ENCODE data around the gene GPBP1.

Gene GPBP1

GRCh38 chr5:57202811-57203210 lies 29.0 kb downstream of the GPBP1 start:
- Histone ChIP-seq H3K9me2 (replicated peaks; ENCODE audit: insufficient read depth, low read length) (no peaks in the 10 kb centered on the region), H3F3A (ENCODE audit: insufficient read depth, low read length) (peaks cover 12% of the 10 kb centered on the region; the same call in 1 of the 2 replicates), H3K9me3 (replicated peaks; ENCODE audit: insufficient read depth, low read length) (no peaks in the 10 kb centered on the region), H3K27ac (ENCODE audit: low read length) (no peak overlapping the region), H3K9ac (ENCODE audit: low read length) (no peak overlapping the region), H3K36me3 (replicated peaks; ENCODE audit: insufficient read depth, low read length) (no peaks in the 10 kb centered on the region; the same call in 1 of the 2 replicates), H2AFZ (ENCODE audit: low read length) (no peak overlapping the region), H3K79me2 (ENCODE audit: low read length) (peaks cover 99% of the 10 kb centered on the region), H3K4me3 (ENCODE audit: low read length) (no peak overlapping the region), H3K4me2 (ENCODE audit: low read depth, low read length) (no peak overlapping the region), H4K20me1 (ENCODE audit: insufficient read depth, low read length) (peaks cover 53% of the 10 kb centered on the region), H3K27me3 (replicated peaks; ENCODE audit: insufficient read depth, low read length) (no peaks in the 10 kb centered on the region), H3K4me1 (ENCODE audit: low read length) (peaks cover 6% of the 10 kb centered on the region)
- TF ChIP-seq CTCF (IDR thresholded peaks at IDR 0.05; ENCODE audit: low read length) (no peak), EZH2 (optimal IDR thresholded peaks at IDR 0.05; ENCODE audit: low read depth, low read length) (no peak), EZH2phosphoT487 (IDR thresholded peaks at IDR 0.05; ENCODE audit: low read length) (no peak)
- no peak for DNase-seq

DNA sequence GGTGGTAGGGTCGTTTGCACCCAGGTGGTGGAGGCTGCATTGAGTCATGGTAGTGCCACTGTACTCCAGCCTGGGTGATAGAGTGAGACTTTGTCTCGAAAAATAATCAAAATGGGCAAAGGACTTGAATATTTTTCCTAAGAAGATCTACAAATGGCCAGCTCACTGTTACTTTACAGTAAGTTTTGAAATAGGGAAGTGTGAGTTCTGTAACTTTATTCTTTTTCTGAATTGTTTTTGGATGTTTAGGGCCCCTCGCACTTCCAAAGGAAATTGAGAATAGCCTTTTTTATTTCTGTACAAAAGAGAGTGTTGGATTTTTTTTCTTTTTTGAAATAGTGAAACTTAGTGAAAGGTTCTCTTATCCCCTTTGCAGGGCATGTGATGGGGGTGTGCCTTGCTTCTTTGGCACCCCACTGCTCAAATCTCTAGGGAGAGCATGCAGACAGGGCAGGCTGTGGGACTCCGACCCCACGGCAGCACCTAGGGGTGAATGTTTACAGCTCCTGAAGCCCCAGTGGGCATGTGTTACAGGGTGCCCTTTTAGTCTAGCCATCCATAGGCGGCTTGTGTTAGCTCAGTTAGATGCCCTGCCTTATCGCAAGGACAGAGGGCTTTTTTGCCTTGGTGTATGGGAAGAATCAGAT lies 33.3 kb downstream of the GPBP1 start:
- Histone ChIP-seq H3K9me2 (replicated peaks; ENCODE audit: insufficient read depth, low read length) (no peaks in the 10 kb centered on the region), H3K4me3 (ENCODE audit: low read length) (no peak overlapping the region), H3F3A (ENCODE audit: insufficient read depth, low read length) (peaks cover 6% of the 10 kb centered on the region; the same call in 1 of the 2 replicates), H3K27ac (ENCODE audit: low read length) (no peak overlapping the region), H3K4me1 (ENCODE audit: low read length) (peaks cover 6% of the 10 kb centered on the region; the same call in 1 of the 2 replicates), H3K79me2 (ENCODE audit: low read length) (peaks cover 100% of the 10 kb centered on the region), H2AFZ (ENCODE audit: low read length) (no peak overlapping the region), H3K4me2 (ENCODE audit: low read depth, low read length) (no peak overlapping the region), H3K27me3 (replicated peaks; ENCODE audit: insufficient read depth, low read length) (no peaks in the 10 kb centered on the region), H3K9ac (ENCODE audit: low read length) (no peak overlapping the region), H4K20me1 (ENCODE audit: insufficient read depth, low read length) (peaks cover 65% of the 10 kb centered on the region), H3K9me3 (replicated peaks; ENCODE audit: insufficient read depth, low read length) (no peaks in the 10 kb centered on the region), H3K36me3 (replicated peaks; ENCODE audit: insufficient read depth, low read length) (peaks cover 3% of the 10 kb centered on the region; the same call in 1 of the 2 replicates)
- no peak for TF ChIP-seq EZH2phosphoT487 (IDR thresholded peaks at IDR 0.05; ENCODE audit: low read length)
- TF ChIP-seq EZH2 (optimal IDR thresholded peaks at IDR 0.05; ENCODE audit: low read depth, low read length), result no peak
- no peak for TF ChIP-seq CTCF (IDR thresholded peaks at IDR 0.05; ENCODE audit: low read length)
- DNase-seq, result no peak

- DNase-seq, result no peak
- no peak overlapping the region for H2AFZ ChIP-seq (ENCODE audit: low read length)
- no peak overlapping the region for H3K4me3 ChIP-seq (ENCODE audit: low read length)
- H3K27me3 ChIP-seq (replicated peaks; ENCODE audit: insufficient read depth, low read length), result no peaks in the 10 kb centered on the region
- H3K9ac ChIP-seq (ENCODE audit: low read length), result no peak overlapping the region
- no peak overlapping the region for H3K4me2 ChIP-seq (ENCODE audit: low read depth, low read length)
- peaks cover 6% of the 10 kb centered on the region; the same call in 1 of the 2 replicates for H3K4me1 ChIP-seq (ENCODE audit: low read length)
- no peaks in the 10 kb centered on the region for H3K9me2 ChIP-seq (replicated peaks; ENCODE audit: insufficient read depth, low read length)
- TF ChIP-seq CTCF (IDR thresholded peaks at IDR 0.05; ENCODE audit: low read length), result no peak
- no peak for TF ChIP-seq EZH2 (optimal IDR thresholded peaks at IDR 0.05; ENCODE audit: low read depth, low read length)
- TF ChIP-seq EZH2phosphoT487 (IDR thresholded peaks at IDR 0.05; ENCODE audit: low read length), result no peak
- peaks cover 6% of the 10 kb centered on the region; the same call in 1 of the 2 replicates for H3F3A ChIP-seq (ENCODE audit: insufficient read depth, low read length)
- H3K9me3 ChIP-seq (replicated peaks; ENCODE audit: insufficient read depth, low read length), result no peaks in the 10 kb centered on the region
- H4K20me1 ChIP-seq (ENCODE audit: insufficient read depth, low read length), result peaks cover 65% of the 10 kb centered on the region
- H3K79me2 ChIP-seq (ENCODE audit: low read length), result peaks cover 100% of the 10 kb centered on the region
- no peak overlapping the region for H3K27ac ChIP-seq (ENCODE audit: low read length)
- peaks cover 3% of the 10 kb centered on the region; the same call in 1 of the 2 replicates for H3K36me3 ChIP-seq (replicated peaks; ENCODE audit: insufficient read depth, low read length)
These were observed 33.8 kb downstream of the GPBP1 start for GRCh38 chr5:57207681-57208080.
